ENCODE measurements around the gene DCAF5.
"Not testable (repeated sequence)": the region's sequence is repeated elsewhere in the genome, so short reads cannot be mapped to it uniquely, and the experiment has no call there.

DCAF5 gene

GRCh38 chr14:69096781-69097475 is 56.0 kb downstream of the DCAF5 start:
- DNase-seq: no peak

- DNase-seq: no peak
These were observed 56.7 kb downstream of the DCAF5 start for GRCh38 chr14:69096246-69096645.

GRCh38 chr14:69094481-69094880 is 58.4 kb downstream of the DCAF5 start:
- DNase-seq: no peak

- no peak for DNase-seq
These were observed 59.1 kb downstream of the DCAF5 start for GRCh38 chr14:69093631-69094421.

- DNase-seq: no peak
These were observed 60.0 kb downstream of the DCAF5 start for GRCh38 chr14:69092840-69093422.

- no peak for DNase-seq
These were observed 61.2 kb downstream of the DCAF5 start for GRCh38 chr14:69091695-69092094.

- no peak for DNase-seq
These were observed 61.9 kb downstream of the DCAF5 start for GRCh38 chr14:69091006-69091405.

- no peak for DNase-seq
These were observed 62.6 kb downstream of the DCAF5 start for GRCh38 chr14:69090187-69090789.

- no peak for DNase-seq
These were observed 63.9 kb downstream of the DCAF5 start for GRCh38 chr14:69089046-69089445.

GRCh38 chr14:69088586-69088985 is 64.3 kb downstream of the DCAF5 start:
- no peak for DNase-seq

GRCh38 chr14:69087061-69087461 is 65.9 kb downstream of the DCAF5 start:
- DNase-seq: no peak

GRCh38 chr14:69086537-69086936 is 66.4 kb downstream of the DCAF5 start:
- DNase-seq: no peak

- DNase-seq: no peak
These were observed 68.9 kb downstream of the DCAF5 start for GRCh38 chr14:69084023-69084422.

- no peak for DNase-seq
These were observed 69.7 kb downstream of the DCAF5 start for GRCh38 chr14:69083181-69083580.

GRCh38 chr14:69081271-69081670 is 71.6 kb downstream of the DCAF5 start:
- DNase-seq: no peak

GRCh38 chr14:69079747-69080146 is 73.2 kb downstream of the DCAF5 start:
- DNase-seq: no peak

GRCh38 chr14:69079188-69079742 is 73.7 kb downstream of the DCAF5 start:
- DNase-seq: no peak

GRCh38 chr14:69077841-69078240 is 75.1 kb downstream of the DCAF5 start:
- no peak for DNase-seq

GRCh38 chr14:69077185-69077584 is 75.7 kb downstream of the DCAF5 start:
- DNase-seq: not testable (repeated sequence)

- DNase-seq: no peak
These were observed 76.6 kb downstream of the DCAF5 start for GRCh38 chr14:69076341-69076740.

GRCh38 chr14:69073915-69074314 is 79.0 kb downstream of the DCAF5 start:
- DNase-seq: no peak

- no peak for DNase-seq
These were observed 79.5 kb downstream of the DCAF5 start for GRCh38 chr14:69073429-69073828.

- DNase-seq: no peak
These were observed 80.3 kb downstream of the DCAF5 start for GRCh38 chr14:69072584-69072983.

Data from activated CD4-positive, CD25-positive, alpha-beta regulatory T cell treated with anti-CD3 and anti-CD28 coated beads, Interleukin-2, amount 50 U/mL, for 72 hours (primary cell).